ENCODE measurements around the gene RBM6.

RBM6 gene

GRCh38 chr3:50095352-50095998 is 155.5 kb downstream of the RBM6 start:
- no peak for DNase-seq

- no peak for DNase-seq
Observed at GRCh38 chr3:50100386-50100785, 160.4 kb downstream of the RBM6 start.

- DNase-seq, result no peak
Observed at GRCh38 chr3:50100956-50101845, 161.3 kb downstream of the RBM6 start.

- DNase-seq, result no peak
Observed at GRCh38 chr3:50102558-50102957, 162.6 kb downstream of the RBM6 start.

- DNase-seq, result no peak
Observed at GRCh38 chr3:50111757-50112156, 171.8 kb downstream of the RBM6 start.

- no peak for DNase-seq
Observed at GRCh38 chr3:50112462-50112861, 172.5 kb downstream of the RBM6 start.

GRCh38 chr3:50117120-50117519 is 177.2 kb downstream of the RBM6 start:
- DNase-seq, result no peak

GRCh38 chr3:50118237-50118636 is 178.3 kb downstream of the RBM6 start:
- DNase-seq, result no peak

GRCh38 chr3:50119786-50120185 is 179.8 kb downstream of the RBM6 start:
- no peak for DNase-seq

GRCh38 chr3:50120364-50121071 is 180.6 kb downstream of the RBM6 start:
- no peak for DNase-seq

- peak; percentile 81 for DNase-seq
Observed at GRCh38 chr3:50121072-50122032, 181.4 kb downstream of the RBM6 start.

GRCh38 chr3:50122071-50122470 is 182.1 kb downstream of the RBM6 start:
- DNase-seq, result no peak

GRCh38 chr3:50122661-50123391 is 182.9 kb downstream of the RBM6 start:
- no peak for DNase-seq

GRCh38 chr3:50123394-50124051 is 183.6 kb downstream of the RBM6 start:
- no peak for DNase-seq

GRCh38 chr3:50124052-50124799 is 184.3 kb downstream of the RBM6 start:
- no peak for DNase-seq

- DNase-seq, result no peak
Observed at GRCh38 chr3:50124800-50125178, 184.8 kb downstream of the RBM6 start.

GRCh38 chr3:50125541-50126286 is 185.8 kb downstream of the RBM6 start:
- no peak for DNase-seq

- no peak for DNase-seq
Observed at GRCh38 chr3:50126287-50127211, 186.6 kb downstream of the RBM6 start.

Measured in stimulated activated CD4-positive, alpha-beta T cell treated with anti-CD3 and anti-CD28 coated beads, Interleukin-15, amount 100 ng/mL, for 24 hours (primary cell).